Mesothelial cell of epicardium (in vitro differentiated cells): Measurements from ENCODE around the gene ZDHHC11B. TPM values are rescaled to one million over a fixed set of nuclear protein-coding genes. Genes with fewer than 3 reads are reported as not detected.
"Not testable (repeated sequence)": the region's sequence is repeated elsewhere in the genome, so short reads cannot be mapped to it uniquely, and the experiment has no call there.

Source experiments
- DNase-seq, 2 experiments: peaks; one replicate each; pipeline ENCODE4 v3.0.0; 2021; ENCODE audit warnings: low spot score in 2 of 2; ENCODE audit not compliant: unreplicated experiment in 2 of 2
- H3K27ac Mint-ChIP-seq: 2 replicates; pipeline ENCODE4 v1.8.0; 2021; ENCODE audit warnings: mixed read lengths
- H3K27me3 Mint-ChIP-seq: 2 replicates; pipeline ENCODE4 v1.8.0; 2021; ENCODE audit warnings: low read depth, mixed read lengths
- H3K36me3 Mint-ChIP-seq: 2 replicates; pipeline ENCODE4 v1.8.0; 2021; ENCODE audit warnings: mixed read lengths
- H3K4me1 Mint-ChIP-seq: 2 replicates; pipeline ENCODE4 v1.8.0; 2021; ENCODE audit warnings: mixed read lengths
- H3K4me3 Mint-ChIP-seq: 2 replicates; pipeline ENCODE4 v1.8.0; 2021; ENCODE audit warnings: mild to moderate bottlenecking, moderate library complexity, mixed read lengths
- H3K9me3 Mint-ChIP-seq: 2 replicates; pipeline ENCODE4 v1.8.0; 2021; ENCODE audit warnings: mixed read lengths
- CTCF ChIP-seq: fragments of 200-600 bp; sonication (generic); IDR thresholded peaks from one replicate; pipeline ENCODE4 v1.5.0; 2021; ENCODE audit warnings: antibody characterized with exemption; ENCODE audit not compliant: unreplicated experiment
- total RNA-seq: library from RNA; stranded (reverse); gene quantifications from 3 replicates; pipeline ENCODE4 v1.2.1, GENCODE V29; 2021

The ZDHHC11B gene
- total RNA-seq, 1 donor from 2014 or later: 0.74 TPM

GRCh38 chr5:815449-815848, 30.9 kb upstream of the ZDHHC11B start:
- no peak for TF ChIP-seq CTCF
- Mint-ChIP-seq H3K36me3 (peaks cover 8% of the 10 kb centered on the region), H3K9me3 (peaks cover 5% of the 10 kb centered on the region), H3K27ac (no peak overlapping the region), H3K4me1 (no peaks in the 10 kb centered on the region), H3K27me3 (peaks cover 1% of the 10 kb centered on the region), H3K4me3 (no peak overlapping the region)
- DNase-seq: no peak

GRCh38 chr5:813575-813974, 29.0 kb upstream of the ZDHHC11B start:
- not testable (repeated sequence) for H3K36me3 Mint-ChIP-seq, DNase-seq, H3K4me3 Mint-ChIP-seq, H3K27ac Mint-ChIP-seq, H3K27me3 Mint-ChIP-seq, H3K4me1 Mint-ChIP-seq, H3K9me3 Mint-ChIP-seq

DNA sequence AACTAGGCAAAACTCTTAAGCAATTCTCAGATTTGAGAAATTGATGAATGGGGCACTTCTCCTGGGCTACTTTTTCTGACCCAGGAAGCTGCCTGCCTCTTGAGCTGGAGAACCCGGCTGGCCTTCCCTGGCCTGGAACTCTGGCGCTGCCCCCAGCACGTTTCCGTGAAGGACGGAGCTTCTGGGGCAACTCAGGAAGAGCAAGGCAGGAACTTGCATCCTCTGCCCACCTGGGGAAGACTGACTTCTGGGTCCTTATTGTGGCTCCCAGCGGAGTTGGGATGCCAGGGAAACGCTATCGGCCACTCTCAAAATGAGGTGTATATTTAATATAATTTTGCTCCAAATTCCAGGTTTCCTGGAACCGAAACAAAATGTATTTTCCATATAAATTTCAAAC, 26.9 kb upstream of the ZDHHC11B start:
- H3K27me3 Mint-ChIP-seq, H3K27ac Mint-ChIP-seq, H3K9me3 Mint-ChIP-seq, H3K4me3 Mint-ChIP-seq, H3K36me3 Mint-ChIP-seq, DNase-seq, H3K4me1 Mint-ChIP-seq: not testable (repeated sequence)

DNA sequence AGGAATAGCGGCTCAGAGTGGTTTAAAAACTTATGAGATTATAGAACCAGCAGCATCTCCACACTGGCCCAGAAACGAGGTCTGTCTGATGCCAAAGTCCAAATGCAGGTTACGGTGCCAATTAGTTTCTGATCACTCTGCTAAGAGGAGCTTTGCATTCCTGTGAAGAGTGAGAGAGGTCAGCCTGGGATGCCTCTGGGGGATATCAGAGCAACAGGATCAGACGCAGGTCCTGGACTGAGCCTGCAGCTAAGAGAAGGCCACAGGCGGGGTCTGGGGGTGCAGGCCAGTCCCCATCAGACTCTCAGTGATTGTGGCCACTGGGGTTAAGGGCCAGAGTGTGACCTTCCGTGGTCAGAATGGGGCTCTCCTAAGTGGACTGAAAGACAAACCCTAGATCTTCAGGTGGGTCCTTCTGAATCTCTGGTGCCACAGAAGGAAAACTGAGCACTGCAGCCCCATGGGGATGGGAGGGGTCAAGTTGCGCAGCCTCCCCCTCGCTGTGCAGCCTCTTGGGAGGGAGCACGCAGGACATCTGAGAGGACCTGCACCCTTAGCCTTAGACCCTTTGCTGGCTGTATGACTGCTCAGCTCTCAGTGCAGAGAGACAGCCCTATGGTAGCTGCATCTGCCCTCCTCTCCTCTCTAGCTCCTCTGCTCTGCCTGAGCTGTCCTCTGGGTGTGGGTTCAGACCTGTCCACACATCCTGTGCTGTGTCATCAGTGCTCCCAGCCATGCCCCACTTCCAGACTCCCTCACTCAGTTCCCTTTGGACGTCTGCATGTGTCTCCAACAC, 23.4 kb upstream of the ZDHHC11B start:
- not testable (repeated sequence) for H3K4me3 Mint-ChIP-seq, H3K36me3 Mint-ChIP-seq, H3K27ac Mint-ChIP-seq, DNase-seq, H3K27me3 Mint-ChIP-seq, H3K4me1 Mint-ChIP-seq
- peaks cover 21% of the 10 kb centered on the region for H3K9me3 Mint-ChIP-seq

GRCh38 chr5:801472-801871, 16.9 kb upstream of the ZDHHC11B start:
- Mint-ChIP-seq H3K27me3 (peaks cover 1% of the 10 kb centered on the region), H3K4me3 (no peak overlapping the region), H3K27ac (no peak overlapping the region), H3K36me3 (peaks cover 8% of the 10 kb centered on the region), H3K4me1 (no peaks in the 10 kb centered on the region), H3K9me3 (peaks cover 22% of the 10 kb centered on the region)
- no peak for DNase-seq
- TF ChIP-seq CTCF: no peak

DNA sequence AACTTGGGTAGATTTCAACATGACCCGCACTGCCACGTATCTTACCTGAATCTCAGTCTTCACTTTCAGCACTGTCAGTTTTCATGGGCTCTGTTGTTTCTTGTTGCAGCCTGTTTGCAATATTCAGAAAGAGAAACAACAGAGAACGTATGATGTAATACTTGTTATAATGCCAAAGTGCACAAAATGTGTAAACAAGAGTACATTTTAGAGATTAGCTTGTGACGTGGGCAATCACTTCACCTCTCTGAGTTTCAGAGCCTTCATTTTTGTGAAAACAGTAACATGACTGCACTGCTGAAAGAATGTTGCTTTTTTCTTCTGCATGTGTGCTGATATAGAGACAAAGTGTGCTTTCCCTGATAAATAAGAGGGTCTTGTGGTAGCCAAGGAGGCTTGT, 16.5 kb upstream of the ZDHHC11B start:
- H3K36me3 Mint-ChIP-seq, DNase-seq, H3K27me3 Mint-ChIP-seq, H3K4me1 Mint-ChIP-seq, H3K27ac Mint-ChIP-seq, H3K4me3 Mint-ChIP-seq: not testable (repeated sequence)
- peaks cover 20% of the 10 kb centered on the region for H3K9me3 Mint-ChIP-seq

GRCh38 chr5:798505-799138, 14.1 kb upstream of the ZDHHC11B start:
- not testable (repeated sequence) for H3K4me1 Mint-ChIP-seq, H3K27ac Mint-ChIP-seq

GRCh38 chr5:797986-798385, 13.5 kb upstream of the ZDHHC11B start:
- not testable (repeated sequence) for H3K27me3 Mint-ChIP-seq, H3K4me3 Mint-ChIP-seq, H3K27ac Mint-ChIP-seq, H3K36me3 Mint-ChIP-seq, H3K4me1 Mint-ChIP-seq, DNase-seq
- peaks cover 27% of the 10 kb centered on the region for H3K9me3 Mint-ChIP-seq

More at GRCh38 chr5:798505-799138, 14.1 kb upstream of the ZDHHC11B start:
- H3K4me3 Mint-ChIP-seq, H3K27me3 Mint-ChIP-seq, H3K36me3 Mint-ChIP-seq, DNase-seq: not testable (repeated sequence)
- H3K9me3 Mint-ChIP-seq: peaks cover 24% of the 10 kb centered on the region

GRCh38 chr5:795873-796272, 11.3 kb upstream of the ZDHHC11B start:
- peaks cover 42% of the 10 kb centered on the region for H3K9me3 Mint-ChIP-seq
- not testable (repeated sequence) for H3K4me1 Mint-ChIP-seq, H3K36me3 Mint-ChIP-seq, H3K4me3 Mint-ChIP-seq, H3K27me3 Mint-ChIP-seq, DNase-seq, H3K27ac Mint-ChIP-seq

DNA sequence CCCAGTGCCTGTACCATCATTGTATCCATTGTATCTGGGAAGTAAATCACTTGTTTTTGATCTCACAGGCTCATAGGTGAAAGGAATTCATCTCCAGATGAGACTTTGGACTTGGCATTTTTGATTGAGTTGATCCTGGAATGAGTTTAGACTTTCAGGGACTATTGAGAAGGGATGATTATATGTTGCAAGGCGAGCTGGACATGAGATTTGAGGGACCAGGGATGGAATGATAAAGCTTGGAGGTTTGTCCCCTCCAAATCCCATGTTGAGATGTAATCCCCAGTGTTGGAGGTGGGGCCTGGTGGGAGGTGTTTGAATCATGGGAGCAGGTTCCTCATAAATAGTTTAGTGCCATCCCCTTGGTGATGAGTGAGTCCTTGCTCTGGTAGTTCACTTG, 10.4 kb upstream of the ZDHHC11B start:
- not testable (repeated sequence) for H3K4me3 Mint-ChIP-seq, H3K27me3 Mint-ChIP-seq, H3K36me3 Mint-ChIP-seq, H3K27ac Mint-ChIP-seq, H3K4me1 Mint-ChIP-seq, DNase-seq
- H3K9me3 Mint-ChIP-seq: peaks cover 51% of the 10 kb centered on the region

DNA sequence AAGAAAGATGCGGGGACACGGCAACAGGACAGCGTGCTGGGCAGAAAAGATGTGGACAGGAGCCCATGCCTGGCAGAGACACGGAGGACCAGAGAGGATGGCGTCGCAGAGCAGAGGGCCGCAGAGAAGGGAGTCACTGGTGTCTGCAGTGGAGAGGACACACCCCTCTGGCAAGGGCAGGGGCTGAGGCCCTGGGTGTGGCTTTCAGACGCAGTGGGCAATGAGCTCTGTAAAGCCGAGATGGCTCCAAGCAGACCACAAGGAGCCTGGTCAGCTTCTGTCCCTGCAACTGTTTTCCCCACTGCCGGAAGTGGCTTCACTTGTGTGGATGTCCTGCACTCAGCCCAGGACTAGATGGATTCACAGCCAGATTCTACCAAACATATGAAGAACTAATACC, 4.2 kb upstream of the ZDHHC11B start:
- Mint-ChIP-seq H3K9me3 (peaks cover 46% of the 10 kb centered on the region), H3K27me3 (peaks cover 24% of the 10 kb centered on the region)
- not testable (repeated sequence) for H3K4me3 Mint-ChIP-seq, H3K36me3 Mint-ChIP-seq, H3K27ac Mint-ChIP-seq, DNase-seq, H3K4me1 Mint-ChIP-seq

- not testable (repeated sequence) for DNase-seq, H3K36me3 Mint-ChIP-seq, H3K4me1 Mint-ChIP-seq, H3K4me3 Mint-ChIP-seq, H3K27ac Mint-ChIP-seq
- Mint-ChIP-seq H3K9me3 (peaks cover 38% of the 10 kb centered on the region), H3K27me3 (peaks cover 26% of the 10 kb centered on the region)
These were observed 3.3 kb upstream of the ZDHHC11B start for GRCh38 chr5:787857-788233.
